Activated T-cell treated with anti-CD3 and anti-CD28 coated beads, Interleukin-2, amount 50 U/mL, for 48 hours (primary cell): ENCODE data around the gene GPLD1.
"Not testable (repeated sequence)": the region's sequence is repeated elsewhere in the genome, so short reads cannot be mapped to it uniquely, and the experiment has no call there.

Experiments
- DNase-seq, 2 experiments: peaks; one replicate each; pipeline ENCODE4 v3.0.0-alpha.2; 2020

Gene GPLD1

DNA sequence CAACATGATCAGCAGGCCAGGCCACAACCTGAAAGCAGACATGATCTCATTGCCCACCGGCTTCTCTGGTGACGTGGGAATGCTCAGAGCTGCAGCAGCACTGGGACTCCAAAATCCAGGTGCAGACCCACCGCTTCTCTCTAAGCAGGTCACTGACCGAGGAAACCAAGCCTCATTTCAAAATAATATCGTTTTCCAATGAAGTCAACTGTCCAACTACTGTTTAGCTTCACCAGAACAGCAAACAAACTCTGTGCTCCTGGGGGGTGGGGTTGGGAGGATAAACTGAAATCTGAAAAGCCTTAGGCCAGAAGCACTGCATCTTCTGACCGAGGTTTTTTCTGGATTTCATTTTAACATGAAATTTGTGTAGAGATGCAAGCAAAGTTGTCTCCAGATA lies at the start of gene GPLD1:
GPLD1 (minus strand) TSS at position 109 of the 400 bp plus-strand sequence; CDS start at position 42, 67 bp downstream.
- DNase-seq: no peak

DNA sequence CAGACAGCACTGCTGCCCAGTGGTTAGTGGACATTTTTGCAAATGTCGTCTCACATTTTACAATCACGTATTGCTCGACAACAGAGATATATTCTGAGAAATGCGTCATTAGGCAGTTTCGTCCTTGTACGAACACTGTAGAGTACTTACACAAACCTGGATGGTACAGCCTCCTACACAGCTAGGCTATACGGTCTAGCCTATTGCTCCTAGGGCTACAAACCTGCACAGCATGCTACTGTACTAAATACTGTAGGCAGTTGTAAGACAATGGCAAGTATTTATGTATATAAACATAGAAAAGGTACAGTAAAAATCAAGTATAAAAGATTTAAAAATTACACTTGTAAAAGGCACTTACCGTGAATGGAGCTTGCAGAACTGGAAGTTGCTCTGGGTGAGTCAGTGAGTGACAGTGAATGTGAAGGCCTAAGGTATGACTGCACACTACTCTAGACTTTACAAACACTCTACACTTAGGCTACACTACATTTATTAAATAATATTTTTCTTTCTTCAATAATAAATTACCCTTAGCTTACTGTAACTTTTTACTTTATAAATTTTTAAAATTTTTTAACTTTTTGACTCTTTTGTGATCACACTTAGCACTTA lies 48.5 kb upstream of the GPLD1 start:
- DNase-seq: no peak

DNA sequence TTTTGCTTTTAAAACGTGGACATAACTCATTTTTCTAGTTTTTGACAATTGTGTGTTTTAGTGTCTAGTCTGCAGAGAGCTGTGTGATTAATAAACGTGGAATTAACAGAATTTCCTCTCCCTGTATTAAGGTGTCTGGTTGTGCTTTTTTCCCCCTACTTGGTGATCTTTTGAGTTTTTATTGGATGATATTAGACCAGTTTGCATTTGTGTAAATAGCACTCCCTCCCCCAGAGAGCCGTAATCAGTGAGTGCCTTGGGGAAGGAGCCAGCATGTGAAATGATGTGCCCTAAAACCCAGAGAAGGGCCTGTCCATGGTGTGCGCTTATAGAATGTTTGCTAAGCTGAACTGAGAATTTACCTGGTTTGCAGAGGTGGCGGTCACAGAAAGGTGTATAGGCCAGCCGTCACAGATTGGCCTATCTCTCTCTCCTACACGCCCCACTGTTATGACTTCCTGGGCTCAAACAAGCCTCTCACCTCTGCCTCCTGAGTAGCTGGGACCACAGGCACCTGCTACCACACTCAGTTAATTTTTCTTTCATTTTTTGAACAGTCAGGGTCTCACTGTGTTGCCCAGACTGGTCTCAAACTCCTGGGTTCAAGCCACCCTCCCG lies 47.8 kb upstream of the GPLD1 start:
- DNase-seq: no peak

GRCh38 chr6:24536466-24536865 lies 47.1 kb upstream of the GPLD1 start:
- no peak for DNase-seq

- DNase-seq: no peak
Observed at GRCh38 chr6:24535210-24535609, 45.8 kb upstream of the GPLD1 start.

DNA sequence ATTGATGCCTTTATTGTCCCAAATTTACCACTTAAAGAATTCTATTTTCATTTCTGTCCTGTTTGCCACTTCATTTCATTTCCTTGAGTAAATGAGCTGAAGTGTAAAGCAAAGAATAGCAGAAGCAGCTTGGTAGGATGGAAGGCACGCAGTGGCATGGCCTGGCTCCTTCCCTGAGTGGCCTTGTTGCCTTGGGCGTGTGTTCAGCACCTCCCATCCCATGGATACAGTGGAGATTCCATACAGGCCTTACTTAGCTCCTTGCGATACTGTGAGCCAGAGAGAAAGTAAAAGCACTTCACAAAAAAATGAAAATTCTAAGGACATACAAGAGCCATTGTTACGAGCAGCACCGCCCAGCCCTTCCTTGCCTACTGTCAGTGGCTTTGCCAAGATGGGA lies 45.0 kb upstream of the GPLD1 start:
- no peak for DNase-seq

DNA sequence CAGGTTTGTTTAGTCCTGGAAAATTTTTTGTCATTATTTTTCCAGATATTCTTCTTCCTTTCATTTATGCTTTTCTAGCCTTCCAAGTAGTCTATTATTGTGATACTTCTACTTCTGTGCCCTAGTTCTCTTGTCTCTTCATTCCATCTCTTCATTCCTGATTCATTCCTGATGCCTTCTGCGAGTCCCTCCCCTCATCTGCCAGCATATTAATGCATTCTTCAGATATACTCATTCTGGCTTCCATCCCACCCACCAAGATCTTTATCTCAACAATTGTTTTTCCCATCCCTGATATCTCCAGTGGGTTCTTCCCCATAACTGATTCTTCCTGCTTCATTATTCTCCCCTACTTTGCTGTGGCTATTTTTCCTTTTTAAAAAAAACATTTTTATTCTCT lies 40.6 kb upstream of the GPLD1 start:
- no peak for DNase-seq

GRCh38 chr6:24524805-24525204 lies 35.4 kb upstream of the GPLD1 start:
- no peak for DNase-seq

- no peak for DNase-seq
Observed at GRCh38 chr6:24524329-24524728, 35.0 kb upstream of the GPLD1 start.

DNA sequence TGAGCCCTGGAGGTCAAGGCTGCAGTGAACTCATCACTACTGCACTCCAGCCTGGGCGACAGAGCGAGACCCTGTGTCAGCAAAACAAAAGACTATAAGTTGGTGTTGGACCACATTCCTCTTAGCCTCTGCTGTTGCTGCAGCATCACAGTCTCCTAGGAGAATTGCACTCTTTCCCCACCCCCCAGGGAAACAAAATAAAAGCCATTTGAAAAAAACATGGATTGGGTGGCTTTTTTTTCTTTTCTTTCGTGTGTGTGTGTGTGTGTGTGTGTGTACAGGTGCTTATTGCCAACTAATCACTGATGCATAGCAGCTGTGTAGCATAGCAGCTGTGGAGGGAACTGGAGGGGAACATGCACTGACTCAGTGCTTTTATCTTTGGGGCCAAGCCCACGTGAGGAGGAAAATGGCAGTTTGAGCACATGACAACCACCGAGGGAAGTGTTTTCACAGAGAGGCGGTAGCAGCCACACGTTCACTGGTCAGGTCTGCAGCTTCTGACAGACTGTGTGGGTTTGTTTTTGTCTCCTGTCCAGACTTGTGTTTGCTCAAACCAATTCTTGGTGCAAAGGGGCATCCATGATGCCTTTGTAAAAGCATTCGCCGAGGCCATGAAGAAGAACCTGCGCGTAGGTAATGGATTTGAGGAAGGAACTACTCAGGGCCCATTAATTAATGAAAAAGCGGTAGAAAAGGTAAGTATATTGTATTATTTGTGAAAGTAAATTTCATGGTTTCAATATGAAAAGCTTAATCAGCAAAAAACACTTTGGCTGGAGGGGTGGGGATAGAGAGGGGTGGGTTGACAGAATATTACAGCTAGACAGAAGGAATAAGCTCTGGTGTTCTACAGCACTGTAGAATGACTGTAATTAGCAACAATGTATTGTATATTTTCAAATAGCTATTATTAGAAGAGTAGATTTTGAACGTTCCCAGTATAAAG lies 33.1 kb upstream of the GPLD1 start:
- DNase-seq: no peak

GRCh38 chr6:24520929-24521546 lies 31.7 kb upstream of the GPLD1 start:
- DNase-seq: peak; percentile 47 to 62

- DNase-seq: no peak
Observed at GRCh38 chr6:24517659-24518543, 28.5 kb upstream of the GPLD1 start.

- no peak for DNase-seq
Observed at GRCh38 chr6:24513602-24514001, 24.2 kb upstream of the GPLD1 start.

DNA sequence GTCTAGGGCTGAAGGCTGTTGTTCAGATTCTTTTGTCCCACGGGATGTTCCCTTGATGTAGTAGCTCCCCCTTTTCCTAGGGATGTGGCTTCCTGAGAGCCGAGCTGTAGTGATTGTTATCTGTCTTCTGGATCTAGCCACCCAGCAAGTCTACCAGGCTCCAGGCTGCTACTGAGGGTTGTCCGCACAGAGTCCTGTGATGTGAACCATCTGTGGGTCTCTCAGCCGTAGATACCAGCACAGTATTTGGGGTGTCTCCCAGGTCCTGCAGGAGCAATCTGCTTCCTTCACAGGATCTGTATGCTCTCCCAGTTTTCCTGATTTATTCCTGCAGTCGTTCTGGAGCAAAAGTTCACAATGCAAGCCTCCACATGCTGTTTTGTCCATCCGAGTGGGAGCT lies 22.6 kb upstream of the GPLD1 start:
- not testable (repeated sequence) for DNase-seq

DNA sequence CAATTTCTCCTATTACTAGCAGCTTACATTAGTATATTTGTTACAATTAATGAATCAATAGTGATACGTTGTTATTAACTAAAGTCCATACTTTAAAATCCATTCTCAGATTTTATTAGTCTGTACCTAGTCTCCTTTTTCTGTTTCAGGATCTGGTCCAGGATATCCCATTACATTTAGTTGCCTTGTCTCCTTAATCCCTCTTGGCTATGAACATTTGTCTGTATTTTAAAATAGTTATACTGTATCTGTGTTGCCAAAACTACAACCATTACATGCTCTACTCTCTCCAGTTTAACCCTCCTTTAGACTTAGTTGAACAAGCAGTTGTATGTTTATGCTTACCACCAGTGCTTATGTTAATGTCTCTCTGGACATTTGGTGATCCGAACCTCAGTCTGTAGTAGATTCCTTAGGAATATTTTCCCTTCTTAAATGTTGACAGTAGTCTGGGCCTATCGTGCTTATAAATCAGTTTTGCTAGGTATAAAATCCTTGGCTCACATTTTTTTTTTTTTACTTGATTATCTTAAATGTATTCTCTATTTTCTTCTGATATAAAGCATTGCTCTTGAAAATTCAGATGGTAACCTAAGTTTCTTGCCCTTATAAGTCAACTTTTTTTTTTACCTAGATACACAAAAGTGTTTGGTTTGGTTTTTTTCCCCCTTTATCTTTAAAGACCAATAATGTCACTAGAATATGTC lies 17.6 kb upstream of the GPLD1 start:
- no peak for DNase-seq

GRCh38 chr6:24504649-24505586 lies 15.5 kb upstream of the GPLD1 start:
- no peak for DNase-seq

DNA sequence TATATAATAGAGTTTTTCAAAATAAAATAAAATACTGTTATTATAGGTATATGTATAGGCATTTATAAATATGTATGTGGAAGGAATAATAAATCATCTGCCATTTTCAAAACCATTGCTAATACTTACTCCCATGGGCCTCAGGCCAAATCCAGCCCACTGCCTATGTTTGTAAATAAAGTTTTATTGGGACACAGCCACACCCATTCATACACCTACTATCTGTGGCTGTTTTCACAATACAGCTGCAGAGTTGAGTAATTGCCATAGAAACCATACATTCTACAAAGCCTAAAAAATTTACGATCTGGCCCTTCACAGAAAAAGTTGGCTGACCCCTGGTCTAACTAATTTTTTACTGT lies 14.9 kb upstream of the GPLD1 start:
- no peak for DNase-seq

DNA sequence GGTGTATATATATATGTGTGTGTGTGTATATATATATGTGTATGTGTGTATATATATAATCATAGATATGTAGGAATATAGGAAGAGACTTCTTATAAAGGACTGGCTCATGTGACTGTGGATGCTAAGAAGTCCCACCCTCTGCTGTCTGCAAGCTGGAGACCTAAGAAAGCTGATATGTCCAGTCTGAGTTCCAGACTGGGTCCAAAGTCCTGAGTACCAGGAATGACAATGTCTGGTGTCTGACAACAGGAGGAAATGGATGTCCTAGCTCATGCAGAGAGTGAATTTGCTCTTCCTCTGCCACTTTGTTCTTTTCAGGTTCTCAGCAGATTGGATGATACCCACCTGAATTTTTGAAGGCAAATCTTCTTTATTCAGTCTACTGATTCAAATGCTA lies 12.5 kb upstream of the GPLD1 start:
- no peak for DNase-seq

GRCh38 chr6:24501374-24501773 lies 12.0 kb upstream of the GPLD1 start:
- DNase-seq: no peak

GRCh38 chr6:24500683-24501082 lies 11.3 kb upstream of the GPLD1 start:
- no peak for DNase-seq
